DMS53 treated with DMSO at 0.1 percent for 48 hours (cell line): Measurements from ENCODE around the gene TMTC1.

Experiments
- DNase-seq: peaks from one replicate; lab custom pipeline; 2025; ENCODE audit not compliant: unreplicated experiment; lab: John Stamatoyannopoulos, UW

The TMTC1 gene

DNA sequence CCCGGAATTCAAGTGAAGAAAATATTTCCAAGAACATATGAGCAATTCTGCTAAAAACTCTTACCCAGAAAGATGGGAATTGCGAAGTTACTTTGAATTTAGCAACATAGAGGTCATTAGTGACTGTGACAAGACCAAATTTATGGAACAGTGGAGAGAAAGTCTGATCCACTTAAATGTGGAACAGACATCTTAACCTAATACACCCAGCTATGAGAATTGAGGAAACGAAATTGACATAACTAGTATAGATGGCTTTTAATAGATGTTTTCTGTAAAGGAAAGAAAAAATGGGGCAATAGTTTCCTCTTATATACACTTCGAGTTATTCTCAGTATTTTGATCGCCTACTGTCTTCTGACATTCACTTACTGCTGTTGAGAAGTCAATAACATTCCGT is 290.9 kb downstream of the TMTC1 start:
- DNase-seq, result no peak

DNA sequence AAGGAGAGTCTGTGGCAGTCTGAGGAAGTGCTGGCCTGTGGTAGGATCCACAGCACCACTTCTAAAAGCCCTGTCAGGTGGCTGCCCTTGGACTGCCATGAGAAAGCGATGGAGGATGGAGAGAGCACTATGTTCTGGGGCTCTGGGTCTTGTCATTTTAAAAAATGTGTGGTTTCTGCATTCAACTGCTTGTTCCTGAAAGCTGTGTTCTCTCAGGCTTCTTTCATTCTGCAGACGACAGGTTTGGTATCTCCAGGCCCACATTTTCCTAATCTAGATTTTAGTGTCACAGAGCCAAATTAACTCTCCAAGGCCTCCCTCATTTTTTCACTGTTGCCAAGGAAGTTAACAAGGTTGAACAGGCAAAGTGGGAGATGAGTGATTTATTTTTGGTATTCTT is 296.8 kb downstream of the TMTC1 start:
- DNase-seq, result no peak

DNA sequence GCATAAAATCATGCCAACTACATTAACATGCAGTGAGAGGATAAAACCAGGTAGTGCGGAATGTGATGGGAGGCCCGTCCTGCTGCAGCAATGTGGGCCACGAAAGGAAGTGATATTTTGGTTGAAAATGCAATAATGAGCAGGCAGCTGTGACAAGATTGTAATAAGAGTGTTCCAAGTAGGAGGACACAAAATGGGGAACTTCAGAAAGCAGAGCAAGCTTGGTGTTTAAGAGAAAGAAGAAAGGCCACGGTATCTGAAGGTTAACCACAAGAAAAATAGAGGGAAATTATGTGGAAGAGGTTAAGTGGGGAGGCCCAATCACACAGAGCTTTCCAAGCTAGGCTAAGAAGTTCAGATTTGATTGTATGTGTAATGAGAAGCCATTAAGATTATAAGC is 320.5 kb downstream of the TMTC1 start:
- no peak for DNase-seq

DNA sequence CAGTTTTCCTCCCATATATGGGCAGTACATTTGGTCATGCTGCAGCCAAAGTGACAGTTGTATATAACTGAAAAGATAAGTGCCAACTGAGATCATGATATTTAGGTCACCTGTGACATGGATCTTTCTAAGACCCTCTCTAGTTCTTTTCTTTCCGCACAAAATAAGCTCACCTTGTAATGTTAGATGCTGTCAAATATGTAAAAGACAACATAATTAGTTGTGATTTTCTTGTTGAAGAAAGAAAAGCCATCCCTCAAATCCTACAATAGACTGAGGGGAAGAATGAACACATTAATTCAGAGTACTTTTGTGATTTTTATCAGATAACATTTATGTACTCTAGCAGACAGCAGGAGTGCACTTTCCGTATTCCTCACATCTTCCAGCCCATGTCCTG is 323.7 kb downstream of the TMTC1 start:
- DNase-seq, result no peak

DNA sequence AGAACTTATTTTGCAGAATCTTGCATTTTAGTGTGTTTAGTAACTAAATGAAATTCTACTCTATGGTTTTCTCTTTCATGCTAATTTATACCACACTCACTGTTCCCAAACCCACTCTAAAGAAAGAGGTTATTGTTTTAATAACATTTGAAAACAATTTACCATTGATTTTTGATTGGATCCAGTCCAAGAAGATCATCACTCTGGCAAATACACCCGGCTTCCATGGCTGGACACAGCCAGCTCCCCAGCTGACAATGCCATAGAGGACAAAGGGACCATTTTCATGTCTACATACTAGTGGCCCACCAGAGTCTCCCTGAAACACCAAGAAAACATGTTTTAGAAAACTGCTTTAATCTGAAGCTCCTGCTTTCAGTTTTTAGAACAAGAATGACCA is 328.7 kb downstream of the TMTC1 start:
- no peak for DNase-seq

DNA sequence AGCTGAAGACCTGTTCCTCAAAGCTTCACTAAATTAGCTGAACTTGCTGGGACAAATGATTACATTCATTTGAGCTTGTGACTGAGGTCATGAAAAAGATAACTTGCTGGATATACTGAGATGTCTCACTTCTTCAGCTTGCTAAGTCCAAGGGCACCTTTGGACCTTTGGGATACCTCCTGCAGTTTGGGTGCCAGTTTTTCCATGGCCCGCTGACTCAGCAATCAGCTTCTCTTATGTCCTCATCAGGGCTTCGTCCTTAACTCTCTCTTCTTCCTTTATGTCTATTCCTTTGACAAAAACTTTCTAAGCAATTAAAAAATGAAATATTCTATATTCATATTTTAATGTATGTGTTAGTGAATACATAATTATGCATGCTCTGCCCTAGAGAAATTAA is 331.9 kb downstream of the TMTC1 start:
- no peak for DNase-seq
